ENCODE results near the gene SLC38A8.

Gene SLC38A8

DNA sequence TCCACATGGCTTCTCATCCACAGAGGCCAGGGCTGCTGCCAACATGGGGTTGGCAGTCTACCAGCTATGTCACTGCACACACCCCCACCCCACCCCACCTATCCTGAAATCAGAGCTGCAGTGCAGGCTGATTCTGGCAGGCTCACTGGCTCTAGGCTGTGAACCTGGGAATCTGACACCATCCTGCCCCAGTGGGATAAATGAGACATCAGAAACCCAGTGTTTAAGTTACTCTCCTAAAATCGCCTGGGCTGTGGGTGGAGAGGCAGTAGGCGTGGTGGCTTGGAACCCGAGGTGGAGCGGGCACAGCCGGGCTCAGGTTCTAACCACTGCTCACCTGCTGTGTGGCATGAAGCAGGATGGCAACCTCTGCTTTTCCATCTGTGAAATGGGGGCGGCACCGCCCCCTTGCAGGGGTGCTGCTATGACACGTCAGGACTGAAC is 5.6 kb downstream of the SLC38A8 start:
- no peak overlapping the region for H3K27ac Mint-ChIP-seq
- no peaks in the 10 kb centered on the region for H3K36me3 Mint-ChIP-seq (ENCODE audit: low read depth)
- H3K4me1 Mint-ChIP-seq (ENCODE audit: low read depth) = no peaks in the 10 kb centered on the region
- H3K9me3 Mint-ChIP-seq = no peaks in the 10 kb centered on the region
- DNase-seq = no peak
- H3K27me3 Mint-ChIP-seq = peaks cover 19% of the 10 kb centered on the region
- no peak overlapping the region for H3K4me3 Mint-ChIP-seq

DNA sequence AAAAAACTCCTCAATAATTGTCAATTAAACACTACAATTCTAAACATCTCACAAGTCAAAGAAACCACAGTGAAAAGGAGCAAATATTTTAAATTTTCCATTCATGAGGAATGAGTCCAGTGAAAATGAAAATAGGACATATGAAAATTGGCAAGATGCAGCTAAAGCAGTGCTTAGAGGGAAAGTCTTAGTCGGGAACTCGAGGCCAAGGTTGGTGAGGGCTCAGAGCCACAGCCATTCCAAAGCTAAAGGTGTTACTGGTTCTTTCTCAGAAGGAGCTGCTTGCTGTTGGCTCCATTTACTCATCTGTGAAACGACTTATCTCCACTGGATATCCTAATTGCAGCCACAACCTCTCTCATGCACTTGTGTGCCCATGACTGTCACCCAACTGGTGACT is 6.5 kb downstream of the SLC38A8 start:
- Mint-ChIP-seq H3K27ac (no peak overlapping the region), H3K9me3 (no peaks in the 10 kb centered on the region), H3K4me3 (no peak overlapping the region), H3K4me1 (ENCODE audit: low read depth) (no peaks in the 10 kb centered on the region), H3K27me3 (peaks cover 23% of the 10 kb centered on the region), H3K36me3 (ENCODE audit: low read depth) (no peaks in the 10 kb centered on the region)
- DNase-seq = no peak

DNA sequence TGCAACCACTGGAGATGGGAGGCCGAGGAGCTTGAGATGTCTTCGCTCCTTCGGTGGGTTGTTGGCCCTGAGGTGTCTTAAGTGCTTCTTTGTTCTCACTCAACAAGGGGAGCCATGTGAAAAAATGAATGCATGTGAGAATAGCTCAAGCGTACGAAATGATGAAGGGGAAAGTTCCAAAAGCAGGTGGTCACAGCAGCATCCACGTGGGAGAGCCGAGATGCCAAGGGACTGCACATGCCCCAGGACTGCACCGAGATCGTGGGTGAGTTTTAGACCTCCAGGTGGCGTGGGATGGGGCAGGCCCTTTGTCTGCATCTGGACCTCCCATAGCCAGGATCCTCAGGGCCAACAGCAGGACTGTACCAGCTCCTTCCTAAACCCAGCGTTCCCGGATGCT is 8.1 kb downstream of the SLC38A8 start:
- H3K9me3 Mint-ChIP-seq = no peaks in the 10 kb centered on the region
- DNase-seq = no peak
- H3K27me3 Mint-ChIP-seq = peaks cover 24% of the 10 kb centered on the region
- no peak overlapping the region for H3K4me3 Mint-ChIP-seq
- H3K4me1 Mint-ChIP-seq (ENCODE audit: low read depth) = peaks cover 3% of the 10 kb centered on the region
- H3K27ac Mint-ChIP-seq = no peak overlapping the region
- H3K36me3 Mint-ChIP-seq (ENCODE audit: low read depth) = no peaks in the 10 kb centered on the region

DNA sequence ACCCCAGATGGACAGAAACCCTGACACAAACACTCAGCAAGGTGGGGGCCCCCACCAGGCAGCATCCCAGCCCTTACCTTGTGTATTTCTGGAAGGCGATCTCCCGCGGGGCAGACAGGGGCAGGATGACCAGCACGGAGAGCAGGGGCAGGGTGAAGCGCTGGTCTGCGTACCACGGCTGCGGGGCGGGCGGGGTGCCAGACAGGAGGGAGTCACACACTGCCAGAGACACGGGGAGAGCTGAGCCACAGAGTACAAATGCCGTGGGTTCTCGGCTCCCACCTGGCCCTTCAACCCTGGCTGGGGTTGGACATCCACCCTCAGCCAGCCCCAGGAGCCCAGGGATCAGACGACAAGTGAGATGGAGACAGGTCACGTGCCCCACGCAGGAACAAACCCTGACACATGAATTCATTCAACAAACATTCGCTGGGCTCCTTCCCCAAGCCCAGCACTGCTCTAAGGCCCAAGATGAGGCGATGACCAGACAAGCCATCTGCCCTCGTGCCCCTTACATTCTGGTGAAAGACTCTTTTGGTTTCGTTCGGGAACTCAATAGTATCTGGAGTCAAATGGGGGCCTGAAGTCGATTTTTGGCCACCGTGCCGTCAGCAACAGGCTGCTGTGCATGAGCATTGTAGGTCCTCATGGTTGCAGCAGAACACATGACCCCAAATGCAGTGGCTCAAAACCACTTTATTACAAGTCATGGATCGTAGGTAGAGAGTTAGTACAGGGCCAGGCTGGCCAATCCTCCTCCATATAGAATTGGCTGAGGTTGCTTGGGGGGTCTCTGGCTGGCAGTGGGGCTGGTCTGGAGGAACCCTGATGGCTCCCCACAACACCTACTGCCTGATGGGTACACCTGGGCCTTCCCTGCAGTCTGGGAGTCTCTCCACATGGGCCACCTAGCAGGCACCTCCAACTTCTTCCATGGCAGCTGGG is 9.1 kb downstream of the SLC38A8 start:
- DNase-seq = no peak
- no peaks in the 10 kb centered on the region for H3K36me3 Mint-ChIP-seq (ENCODE audit: low read depth)
- H3K9me3 Mint-ChIP-seq = no peaks in the 10 kb centered on the region
- H3K27me3 Mint-ChIP-seq = peaks cover 23% of the 10 kb centered on the region
- H3K4me1 Mint-ChIP-seq (ENCODE audit: low read depth) = peaks cover 11% of the 10 kb centered on the region
- H3K27ac Mint-ChIP-seq = no peak overlapping the region
- H3K4me3 Mint-ChIP-seq = no peak overlapping the region

DNA sequence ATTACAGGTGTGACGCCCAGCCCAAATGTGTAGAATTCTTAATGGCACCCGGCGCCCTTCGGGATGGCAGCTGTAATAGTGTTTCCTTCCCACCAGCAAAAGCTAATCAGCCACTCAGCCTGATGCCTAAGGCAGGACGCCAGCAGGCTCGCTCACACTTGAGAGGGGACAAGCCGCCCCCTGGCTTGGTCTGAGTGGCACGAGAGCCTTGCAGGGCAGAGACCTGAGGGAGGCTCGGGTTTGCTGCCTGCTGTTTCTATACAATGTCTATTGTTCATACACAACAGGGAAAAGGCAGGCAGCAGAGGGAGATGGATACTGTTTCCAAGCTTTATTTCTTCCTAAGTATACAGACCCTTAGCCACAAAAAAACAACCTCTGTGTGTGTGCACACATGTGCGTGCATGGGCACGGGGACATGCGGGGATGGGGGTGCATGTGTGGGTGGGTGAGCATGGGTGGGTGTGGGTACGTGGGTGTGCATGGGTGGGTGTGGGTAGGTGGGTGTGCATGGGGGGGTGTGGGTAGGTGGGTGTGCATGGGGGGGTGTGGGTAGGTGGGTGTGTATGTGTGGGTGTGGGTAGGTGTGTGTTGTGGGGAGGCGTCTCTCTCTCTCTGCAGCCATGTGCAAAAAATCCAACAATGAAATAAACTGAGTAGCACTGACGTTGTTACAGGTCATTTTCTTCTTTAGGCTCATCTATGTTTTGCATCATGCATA is 10.0 kb downstream of the SLC38A8 start:
- Mint-ChIP-seq H3K9me3 (no peaks in the 10 kb centered on the region), H3K27me3 (peaks cover 27% of the 10 kb centered on the region), H3K36me3 (ENCODE audit: low read depth) (no peaks in the 10 kb centered on the region), H3K4me3 (no peak overlapping the region), H3K27ac (no peak overlapping the region), H3K4me1 (ENCODE audit: low read depth) (peaks cover 11% of the 10 kb centered on the region)
- DNase-seq = no peak

DNA sequence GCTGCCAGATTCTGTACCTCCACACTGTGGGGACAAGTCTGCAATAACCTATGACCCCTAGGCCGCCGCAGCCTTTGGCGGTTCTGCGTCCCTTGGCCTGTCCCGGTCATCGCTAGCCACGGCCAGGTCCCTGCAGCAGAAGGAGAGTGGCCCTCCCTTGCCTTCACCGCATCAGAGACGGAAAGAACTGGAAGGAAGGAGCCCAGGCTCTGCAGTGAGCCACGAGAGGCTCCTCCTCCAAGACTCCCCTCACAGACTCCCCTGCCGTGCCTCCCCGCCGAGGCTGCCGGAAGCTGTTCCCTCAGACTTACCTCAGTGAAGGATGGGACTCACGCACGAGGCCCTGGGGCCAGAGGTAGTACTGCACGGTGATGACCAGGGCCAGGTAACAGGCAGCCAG is 11.0 kb downstream of the SLC38A8 start:
- Mint-ChIP-seq H3K4me3 (no peak overlapping the region), H3K27me3 (peaks cover 31% of the 10 kb centered on the region), H3K9me3 (no peaks in the 10 kb centered on the region), H3K36me3 (ENCODE audit: low read depth) (no peaks in the 10 kb centered on the region), H3K27ac (no peak overlapping the region), H3K4me1 (ENCODE audit: low read depth) (peaks cover 11% of the 10 kb centered on the region)
- DNase-seq = no peak

DNA sequence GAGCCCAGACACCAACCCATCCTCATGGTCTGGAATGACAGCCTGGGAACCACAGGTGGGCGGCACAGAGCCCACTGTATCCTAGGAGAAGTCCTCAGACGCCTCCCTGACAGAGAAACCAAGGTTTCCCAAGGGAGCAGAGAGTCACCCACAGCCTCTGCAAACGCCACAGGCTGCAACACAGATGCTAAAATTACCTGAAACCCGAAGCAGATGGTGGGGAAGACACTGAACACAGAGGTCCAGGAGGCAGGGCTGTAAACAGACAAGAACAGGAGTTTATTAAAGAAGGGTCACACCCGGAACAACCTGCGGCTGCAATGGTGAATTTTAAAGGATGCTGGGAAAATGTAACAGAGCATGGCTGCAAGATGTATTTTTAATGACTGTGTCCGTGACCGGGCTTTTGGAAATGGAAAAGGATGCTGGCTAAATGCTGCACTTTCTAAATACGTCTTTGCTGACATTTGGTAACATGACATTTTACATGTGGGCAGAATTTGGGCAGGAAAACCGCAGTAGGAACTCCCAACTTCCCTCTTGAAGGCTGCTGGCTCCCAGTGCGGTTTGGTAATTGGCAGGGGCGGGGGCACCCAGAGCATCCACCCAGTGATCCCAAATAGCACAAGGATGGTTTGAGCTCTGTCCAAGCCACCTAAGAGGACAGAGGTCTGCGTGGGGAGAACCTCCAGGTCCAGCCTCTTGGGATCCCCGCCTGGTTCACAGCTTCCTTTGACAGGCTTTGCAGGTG is 13.1 kb downstream of the SLC38A8 start:
- DNase-seq = no peak
- H3K27me3 Mint-ChIP-seq = peaks cover 44% of the 10 kb centered on the region
- no peaks in the 10 kb centered on the region for H3K36me3 Mint-ChIP-seq (ENCODE audit: low read depth)
- H3K4me3 Mint-ChIP-seq = no peak overlapping the region
- no peaks in the 10 kb centered on the region for H3K9me3 Mint-ChIP-seq
- H3K4me1 Mint-ChIP-seq (ENCODE audit: low read depth) = peaks cover 11% of the 10 kb centered on the region
- no peak overlapping the region for H3K27ac Mint-ChIP-seq

DNA sequence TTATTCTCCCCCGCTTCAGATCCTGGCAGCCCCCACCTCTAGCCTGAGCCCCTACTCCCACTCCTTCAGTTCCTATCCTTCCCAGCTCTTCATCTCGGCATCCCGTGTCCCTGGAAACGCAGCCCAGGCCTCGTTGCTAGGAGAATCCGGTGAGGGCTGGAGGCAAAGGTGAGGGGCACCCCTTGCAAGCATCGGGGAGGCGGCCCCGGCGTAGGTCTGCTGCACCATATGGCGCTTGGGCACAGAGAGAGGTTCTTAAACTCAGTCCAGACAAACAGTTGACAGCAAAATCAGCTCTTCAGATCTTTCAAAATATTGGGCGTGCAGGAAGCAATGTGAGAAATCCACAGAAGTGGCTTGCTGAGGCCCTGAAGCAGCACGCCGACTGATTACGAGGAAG is 15.0 kb downstream of the SLC38A8 start:
- no peak for DNase-seq
- Mint-ChIP-seq H3K4me1 (ENCODE audit: low read depth) (peaks cover 11% of the 10 kb centered on the region), H3K4me3 (no peak overlapping the region), H3K27me3 (peaks cover 40% of the 10 kb centered on the region), H3K36me3 (ENCODE audit: low read depth) (no peaks in the 10 kb centered on the region), H3K27ac (no peak overlapping the region), H3K9me3 (no peaks in the 10 kb centered on the region)

DNA sequence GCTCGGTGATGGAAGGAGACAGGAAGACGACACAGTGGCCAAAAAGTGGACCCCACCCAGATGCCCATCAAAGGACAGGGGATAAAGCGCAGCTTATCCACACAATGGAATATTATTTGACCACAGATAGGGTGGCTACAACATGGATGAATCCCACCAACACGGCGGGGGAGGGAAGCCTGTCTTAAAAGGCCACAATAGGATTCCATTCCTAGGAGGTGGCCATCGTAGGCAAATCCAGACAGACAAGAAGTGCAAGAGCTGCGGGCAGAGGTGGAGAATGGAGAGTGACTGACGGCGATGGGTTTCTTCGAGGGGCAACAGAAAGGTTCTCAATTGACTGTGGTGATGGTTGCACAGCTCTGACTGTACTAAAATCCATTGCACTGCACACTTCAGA is 16.0 kb downstream of the SLC38A8 start:
- Mint-ChIP-seq H3K36me3 (ENCODE audit: low read depth) (no peaks in the 10 kb centered on the region), H3K27me3 (peaks cover 40% of the 10 kb centered on the region), H3K4me3 (no peak overlapping the region), H3K9me3 (peaks cover under 1% of the 10 kb centered on the region), H3K27ac (no peak overlapping the region), H3K4me1 (ENCODE audit: low read depth) (peaks cover 11% of the 10 kb centered on the region)
- no peak for DNase-seq

DNA sequence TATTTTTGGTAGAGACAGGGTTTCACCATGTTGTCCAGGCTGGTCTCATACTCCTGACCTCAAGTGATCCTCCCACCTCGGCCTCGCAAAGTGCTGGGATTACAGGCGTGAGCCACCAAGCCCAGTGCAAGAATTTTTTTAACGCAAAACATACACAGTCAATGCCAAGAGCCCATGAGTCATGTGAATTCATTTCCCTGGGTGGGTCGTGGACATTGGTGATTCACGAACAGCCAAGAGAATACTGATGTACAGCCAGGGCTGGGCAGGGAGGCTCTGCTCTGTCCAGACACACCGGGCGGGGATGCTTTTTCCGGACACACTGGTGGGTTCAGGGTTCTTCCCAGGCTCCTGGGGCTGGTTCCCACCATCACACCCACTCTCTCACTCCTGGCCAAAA is 17.7 kb downstream of the SLC38A8 start:
- Mint-ChIP-seq H3K4me1 (ENCODE audit: low read depth) (peaks cover 11% of the 10 kb centered on the region), H3K36me3 (ENCODE audit: low read depth) (no peaks in the 10 kb centered on the region), H3K9me3 (peaks cover 4% of the 10 kb centered on the region), H3K4me3 (no peak overlapping the region), H3K27ac (no peak overlapping the region), H3K27me3 (peaks cover 42% of the 10 kb centered on the region)
- no peak for DNase-seq

DNA sequence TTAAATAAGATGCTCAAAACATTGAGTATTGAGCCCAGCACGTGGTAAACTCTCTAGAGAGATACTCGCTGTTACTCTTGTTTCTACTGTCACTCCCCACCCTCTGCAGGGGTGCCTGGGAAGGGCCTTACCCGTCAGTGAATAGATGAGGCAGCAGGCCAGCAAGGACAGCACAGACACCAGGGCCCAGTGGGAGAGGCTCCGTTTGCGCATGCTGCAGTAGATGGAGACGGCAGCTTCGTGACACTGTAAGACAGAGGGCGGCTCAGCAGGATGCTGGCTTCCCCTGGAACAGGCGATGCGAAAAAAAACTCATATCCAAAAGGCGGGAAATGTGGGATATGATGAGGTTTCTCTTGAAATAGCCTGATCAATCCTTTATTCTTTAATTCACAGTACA is 20.0 kb downstream of the SLC38A8 start:
- Mint-ChIP-seq H3K9me3 (peaks cover 4% of the 10 kb centered on the region), H3K36me3 (ENCODE audit: low read depth) (no peaks in the 10 kb centered on the region), H3K4me1 (ENCODE audit: low read depth) (no peaks in the 10 kb centered on the region), H3K27me3 (peaks cover 38% of the 10 kb centered on the region), H3K4me3 (no peak overlapping the region), H3K27ac (no peak overlapping the region)
- no peak for DNase-seq

DNA sequence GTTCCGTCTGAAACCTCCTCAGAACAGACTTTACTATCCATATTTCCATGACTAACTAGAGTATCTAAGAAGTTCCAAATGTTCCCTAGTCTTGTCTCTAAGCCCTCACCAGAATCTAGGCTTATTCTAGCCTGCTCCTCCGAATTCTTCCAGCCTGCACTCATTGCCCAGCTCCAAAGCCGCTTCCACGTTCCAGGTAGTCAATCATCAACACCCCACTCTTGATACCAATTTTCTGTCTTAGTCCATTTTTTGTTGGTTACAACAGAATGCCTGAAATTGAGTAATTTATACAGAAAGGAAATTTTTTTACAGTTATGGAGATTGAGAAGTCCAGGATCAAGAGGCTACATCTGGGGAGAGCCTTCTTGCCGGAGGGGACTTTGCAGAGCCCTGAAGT is 21.1 kb downstream of the SLC38A8 start:
- peaks cover 4% of the 10 kb centered on the region for H3K9me3 Mint-ChIP-seq
- DNase-seq = no peak
- H3K36me3 Mint-ChIP-seq (ENCODE audit: low read depth) = no peaks in the 10 kb centered on the region
- H3K4me1 Mint-ChIP-seq (ENCODE audit: low read depth) = no peaks in the 10 kb centered on the region
- peaks cover 33% of the 10 kb centered on the region for H3K27me3 Mint-ChIP-seq
- H3K27ac Mint-ChIP-seq = no peak overlapping the region
- H3K4me3 Mint-ChIP-seq = no peak overlapping the region

DNA sequence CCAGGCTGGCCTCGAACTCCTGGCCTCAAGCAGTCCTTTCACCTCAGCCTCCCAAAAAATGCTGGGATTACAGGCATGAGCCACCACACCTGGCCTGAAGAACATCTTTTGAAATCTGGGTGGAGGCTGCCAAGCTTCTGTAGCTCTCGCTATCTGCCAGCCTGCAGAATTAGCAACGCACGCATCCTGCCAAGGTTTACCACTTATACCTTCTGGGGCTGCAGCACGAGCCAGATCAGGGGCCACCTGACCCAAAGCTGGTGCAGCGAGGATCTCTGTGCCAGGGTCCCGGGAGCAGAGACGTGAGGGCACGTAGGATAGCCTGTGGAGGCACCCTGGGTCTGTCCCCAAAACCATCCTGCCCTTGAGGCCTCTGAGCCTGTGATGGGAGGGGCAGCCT is 22.2 kb downstream of the SLC38A8 start:
- H3K27ac Mint-ChIP-seq = no peak overlapping the region
- H3K27me3 Mint-ChIP-seq = peaks cover 22% of the 10 kb centered on the region
- no peaks in the 10 kb centered on the region for H3K36me3 Mint-ChIP-seq (ENCODE audit: low read depth)
- H3K4me1 Mint-ChIP-seq (ENCODE audit: low read depth) = no peaks in the 10 kb centered on the region
- peaks cover 4% of the 10 kb centered on the region for H3K9me3 Mint-ChIP-seq
- no peak overlapping the region for H3K4me3 Mint-ChIP-seq
- no peak for DNase-seq

DNA sequence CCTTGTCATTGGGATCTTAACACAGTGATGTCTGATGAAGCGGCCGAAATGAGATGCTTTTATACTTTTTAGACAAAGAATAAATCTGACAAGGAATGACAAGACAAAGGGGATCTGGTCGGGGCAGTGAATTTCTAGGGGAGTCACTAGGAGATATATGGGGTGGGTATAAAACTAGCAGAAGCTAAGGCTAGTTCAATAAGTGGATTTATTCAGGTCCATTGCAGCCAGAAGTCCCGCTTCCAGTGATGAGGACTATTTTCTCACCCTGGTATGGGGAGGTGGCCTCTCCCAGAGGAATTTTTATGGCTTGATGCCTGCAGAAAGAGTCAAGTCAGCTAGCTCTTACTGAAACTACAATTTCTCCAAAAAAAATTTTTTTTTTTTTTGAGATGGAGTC is 23.9 kb downstream of the SLC38A8 start:
- Mint-ChIP-seq H3K27me3 (peaks cover 20% of the 10 kb centered on the region), H3K9me3 (peaks cover 4% of the 10 kb centered on the region), H3K36me3 (ENCODE audit: low read depth) (no peaks in the 10 kb centered on the region), H3K4me1 (ENCODE audit: low read depth) (peaks cover 9% of the 10 kb centered on the region), H3K27ac (no peak overlapping the region), H3K4me3 (no peak overlapping the region)
- DNase-seq = no peak

Data from activated T-cell treated with anti-CD3 and anti-CD28 coated beads, Interleukin-2, amount 50 U/mL, for 24 hours (primary cell).